Placental epithelial cell (primary cell): ENCODE measurements around the gene CD207. TPM values are rescaled to one million over a fixed set of nuclear protein-coding genes. Genes with fewer than 3 reads are reported as not detected.

Source experiments
- small RNA-seq: library from RNA; depleted of rRNA; stranded (forward); fragments of <200 nt; gene quantifications from one replicate; pipeline ENCODE3, GENCODE V24; 2012
- total RNA-seq: library from RNA; depleted of rRNA; stranded (reverse); fragments of >200 nt; gene quantifications from 2 replicates; pipeline ENCODE4 v1.2.3, GENCODE V29; 2012

Gene CD207
- total RNA-seq = not detected in 2 replicates

GRCh38 chr2:70835643-70836042, at the start of gene CD207:
CD207 (minus strand) TSS chr2:70835816; CDS start chr2:70835776, 40 bp downstream.

GRCh38 chr2:70820499-70820898, 15.1 kb downstream of the CD207 start, which contains the start of gene CLEC4F:
CLEC4F (minus strand) TSS chr2:70820599; CDS start chr2:70820523, 76 bp downstream.

GRCh38 chr2:70790136-70790828, 45.3 kb downstream of the CD207 start, which contains the start of gene FIGLA:
FIGLA (minus strand) TSS chr2:70790643; CDS start chr2:70790638, 5 bp downstream.

Small RNA genes within 50 kb of the gene (small RNA-seq; reads per million reads assigned to genes)
- gene HMGN2P21 = not detected

Other genes starting within 250 kb of the CD207 start
- not detected in 2 replicates for gene ADD2, start 67.6 kb downstream of the CD207 start, total RNA-seq
- gene FIGLA, start 45.2 kb downstream of the CD207 start, total RNA-seq = not detected in 2 replicates
- gene CLEC4F, start 15.2 kb downstream of the CD207 start, total RNA-seq = not detected in 2 replicates
- 0.39 and 0.76 TPM in 2 replicates for gene VAX2, start 64.8 kb upstream of the CD207 start, total RNA-seq
- not detected in 2 replicates for gene ATP6V1B1, start 100.1 kb upstream of the CD207 start, total RNA-seq
- gene ANKRD53, start 142.8 kb upstream of the CD207 start, total RNA-seq = 0.65 and 1.6 TPM in 2 replicates
- gene TEX261, start 159.1 kb upstream of the CD207 start, total RNA-seq = 14.9 and 29.6 TPM in 2 replicates
- gene NAGK, start 232.8 kb upstream of the CD207 start, total RNA-seq = 71.1 and 76.9 TPM in 2 replicates